Nephron progenitor cell (in vitro differentiated cells): ENCODE data around the gene CTBS.

Source experiments
- DNase-seq: peaks from one replicate; pipeline ENCODE4 v3.0.0; 2021
- H3K27ac Mint-ChIP-seq: 2 replicates; pipeline ENCODE4 v1.8.0; 2021; ENCODE audit warnings: mild to moderate bottlenecking, moderate library complexity, mixed read lengths
- H3K27me3 Mint-ChIP-seq: 2 replicates; pipeline ENCODE4 v1.8.0; 2021; ENCODE audit warnings: mild to moderate bottlenecking, low read depth, mixed read lengths; ENCODE audit not compliant: poor library complexity
- H3K36me3 Mint-ChIP-seq: 2 replicates; pipeline ENCODE4 v1.8.0; 2021; ENCODE audit warnings: low read depth, mixed read lengths
- H3K4me1 Mint-ChIP-seq: 2 replicates; pipeline ENCODE4 v1.8.0; 2021; ENCODE audit warnings: mixed read lengths
- H3K4me3 Mint-ChIP-seq: 2 replicates; pipeline ENCODE4 v1.8.0; 2021; ENCODE audit warnings: mild to moderate bottlenecking, moderate library complexity, mixed read lengths
- H3K9me3 Mint-ChIP-seq: 2 replicates; pipeline ENCODE4 v1.8.0; 2021; ENCODE audit warnings: mild to moderate bottlenecking, moderate library complexity, mixed read lengths
- TF ChIP-seq, protein P1 (sequence below): fragments of 200-600 bp; sonication (generic); IDR thresholded peaks from 2 replicates; pipeline ENCODE4 v1.5.0; 2021; ENCODE audit warnings: antibody characterized with exemption

The CTBS gene

DNA sequence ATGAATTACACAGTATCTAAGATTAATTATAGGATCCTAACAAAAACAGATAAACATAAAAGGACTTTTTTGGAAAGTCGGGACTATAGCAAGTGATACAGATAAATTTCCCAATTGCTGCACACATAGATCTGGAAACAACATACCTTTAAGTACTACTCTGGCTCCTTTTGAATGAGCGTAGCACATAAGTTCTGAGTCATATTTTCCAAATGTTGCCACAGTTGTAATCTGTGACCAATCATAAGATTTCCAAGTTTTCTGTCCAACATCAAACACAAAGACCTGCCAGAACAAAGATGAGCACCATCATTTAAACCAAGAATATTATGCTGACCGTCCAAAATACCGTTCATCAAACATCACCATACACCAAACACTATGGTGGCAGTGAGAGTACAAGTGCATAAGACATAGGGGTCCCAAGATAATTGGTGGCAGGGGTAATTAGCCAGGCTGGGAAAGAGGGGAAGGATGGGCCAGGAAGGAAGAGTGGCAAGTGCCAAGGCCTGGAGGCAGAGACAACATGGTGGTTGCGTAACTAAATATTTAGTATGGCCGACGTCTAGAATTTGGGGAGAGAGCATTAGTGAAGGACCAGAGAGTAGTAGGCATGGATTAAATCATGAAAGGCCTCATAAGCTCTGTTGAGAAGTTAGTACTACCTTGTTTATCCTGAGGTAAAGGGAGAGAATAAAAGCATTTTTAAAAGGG is 3.6 kb downstream of the CTBS start:
- TF ChIP-seq, protein P1, sequence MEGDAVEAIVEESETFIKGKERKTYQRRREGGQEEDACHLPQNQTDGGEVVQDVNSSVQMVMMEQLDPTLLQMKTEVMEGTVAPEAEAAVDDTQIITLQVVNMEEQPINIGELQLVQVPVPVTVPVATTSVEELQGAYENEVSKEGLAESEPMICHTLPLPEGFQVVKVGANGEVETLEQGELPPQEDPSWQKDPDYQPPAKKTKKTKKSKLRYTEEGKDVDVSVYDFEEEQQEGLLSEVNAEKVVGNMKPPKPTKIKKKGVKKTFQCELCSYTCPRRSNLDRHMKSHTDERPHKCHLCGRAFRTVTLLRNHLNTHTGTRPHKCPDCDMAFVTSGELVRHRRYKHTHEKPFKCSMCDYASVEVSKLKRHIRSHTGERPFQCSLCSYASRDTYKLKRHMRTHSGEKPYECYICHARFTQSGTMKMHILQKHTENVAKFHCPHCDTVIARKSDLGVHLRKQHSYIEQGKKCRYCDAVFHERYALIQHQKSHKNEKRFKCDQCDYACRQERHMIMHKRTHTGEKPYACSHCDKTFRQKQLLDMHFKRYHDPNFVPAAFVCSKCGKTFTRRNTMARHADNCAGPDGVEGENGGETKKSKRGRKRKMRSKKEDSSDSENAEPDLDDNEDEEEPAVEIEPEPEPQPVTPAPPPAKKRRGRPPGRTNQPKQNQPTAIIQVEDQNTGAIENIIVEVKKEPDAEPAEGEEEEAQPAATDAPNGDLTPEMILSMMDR, result no peak
- peaks cover 3% of the 10 kb centered on the region for H3K9me3 Mint-ChIP-seq
- peak overlapping the region; percentile 5 for H3K4me3 Mint-ChIP-seq
- no peak overlapping the region for H3K27ac Mint-ChIP-seq
- H3K4me1 Mint-ChIP-seq, result peaks cover 38% of the 10 kb centered on the region
- H3K27me3 Mint-ChIP-seq, result peaks cover 4% of the 10 kb centered on the region
- H3K36me3 Mint-ChIP-seq, result peaks cover 37% of the 10 kb centered on the region
- DNase-seq, result no peak

DNA sequence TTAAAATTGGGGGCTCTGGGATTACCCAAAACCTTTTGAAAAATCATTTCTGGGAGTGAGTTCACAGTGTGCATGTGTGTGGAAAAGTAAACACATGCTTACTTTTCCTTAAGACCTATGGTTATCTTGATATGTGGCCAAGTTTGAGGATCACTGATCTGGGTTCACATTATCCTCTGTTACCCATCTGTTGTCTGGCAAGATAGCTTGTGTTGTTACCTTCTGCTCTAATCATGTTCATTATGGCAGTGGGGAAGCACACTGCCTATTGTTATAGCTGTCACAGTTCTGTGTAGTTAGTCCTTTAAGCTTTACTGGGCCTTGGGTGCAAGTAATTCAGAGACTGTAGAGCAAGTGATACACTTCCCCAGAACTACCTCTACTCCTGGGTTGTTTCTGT is 5.0 kb downstream of the CTBS start:
- TF ChIP-seq, protein P1, result no peak
- Mint-ChIP-seq H3K4me1 (peaks cover 33% of the 10 kb centered on the region), H3K4me3 (no peak overlapping the region), H3K9me3 (peaks cover 3% of the 10 kb centered on the region), H3K27ac (no peak overlapping the region), H3K36me3 (peaks cover 37% of the 10 kb centered on the region), H3K27me3 (no peaks in the 10 kb centered on the region)
- no peak for DNase-seq

DNA sequence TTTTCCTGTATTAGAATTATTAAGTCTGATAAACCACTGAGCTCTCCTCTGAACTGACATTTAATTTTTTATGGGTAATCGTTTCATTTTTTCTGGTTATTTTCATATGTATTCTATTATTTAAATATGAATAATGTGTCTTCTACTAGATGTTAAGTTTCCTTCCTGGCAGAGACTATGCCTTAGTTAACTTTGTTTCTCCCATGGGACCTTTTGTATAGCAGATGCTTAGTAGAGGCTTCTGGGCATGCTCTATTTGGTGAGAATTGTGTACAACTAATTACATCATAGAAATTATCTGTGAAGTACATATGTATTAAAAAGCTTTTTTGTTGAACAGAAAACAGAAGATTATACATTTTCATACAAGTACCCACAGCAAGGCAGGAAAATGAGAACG is 23.4 kb downstream of the CTBS start:
- DNase-seq, result no peak
- Mint-ChIP-seq H3K4me3 (no peak overlapping the region), H3K9me3 (no peaks in the 10 kb centered on the region), H3K36me3 (peaks cover 5% of the 10 kb centered on the region), H3K27ac (no peak overlapping the region), H3K4me1 (no peaks in the 10 kb centered on the region), H3K27me3 (no peaks in the 10 kb centered on the region)
- TF ChIP-seq, protein P1, result no peak

DNA sequence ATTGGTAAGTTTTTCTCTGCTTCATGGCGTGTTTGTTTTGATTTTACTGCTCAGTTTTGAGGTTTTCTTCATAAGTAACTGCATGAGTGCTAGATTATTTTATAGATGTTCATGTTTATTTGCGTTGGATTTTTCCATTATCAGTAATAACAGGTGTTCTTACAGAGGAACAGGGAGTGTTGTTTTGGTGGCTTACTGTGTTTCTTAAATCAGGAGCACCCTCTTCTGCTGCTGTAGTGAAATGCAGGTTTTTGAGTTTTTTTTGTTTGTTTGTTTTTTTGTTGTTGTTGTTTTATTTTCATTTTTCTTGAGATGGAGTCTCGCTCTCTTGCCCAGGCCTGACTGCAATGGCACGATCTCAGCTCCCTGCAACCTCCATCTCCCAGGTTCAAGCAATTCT is 32.6 kb downstream of the CTBS start:
- H3K4me1 Mint-ChIP-seq, result no peaks in the 10 kb centered on the region
- no peak for DNase-seq
- H3K36me3 Mint-ChIP-seq, result peaks cover 33% of the 10 kb centered on the region
- no peak overlapping the region for H3K4me3 Mint-ChIP-seq
- peak overlapping the region; percentile 39 for H3K27ac Mint-ChIP-seq
- TF ChIP-seq, protein P1, result no peak
- no peaks in the 10 kb centered on the region for H3K27me3 Mint-ChIP-seq
- no peaks in the 10 kb centered on the region for H3K9me3 Mint-ChIP-seq

DNA sequence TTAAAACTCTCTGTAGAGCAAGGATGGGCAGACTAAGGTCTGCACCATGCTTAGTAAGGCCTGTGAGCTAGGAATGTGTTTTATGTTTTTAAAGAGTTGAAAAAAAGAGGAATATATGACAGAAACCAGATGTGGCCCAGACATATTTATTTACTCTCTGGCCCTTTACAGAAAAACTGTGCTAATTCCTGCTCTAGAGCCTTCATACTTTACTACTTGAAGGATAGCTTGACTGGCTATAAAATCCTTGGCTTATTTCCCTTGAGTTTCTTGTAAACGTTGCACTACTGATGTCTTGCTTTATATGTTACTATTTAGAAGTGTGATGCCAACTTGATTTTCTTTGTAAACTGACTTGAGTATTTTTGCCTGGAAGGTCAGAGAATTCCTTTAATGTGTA is 33.5 kb downstream of the CTBS start:
- Mint-ChIP-seq H3K4me3 (no peak overlapping the region), H3K27me3 (no peaks in the 10 kb centered on the region), H3K36me3 (peaks cover 37% of the 10 kb centered on the region)

More for the DNA sequence above, 33.5 kb downstream of the CTBS start:
- DNase-seq, result no peak
- no peaks in the 10 kb centered on the region for H3K9me3 Mint-ChIP-seq
- H3K4me1 Mint-ChIP-seq, result no peaks in the 10 kb centered on the region
- TF ChIP-seq, protein P1, result no peak
- no peak overlapping the region for H3K27ac Mint-ChIP-seq
